Skeletal muscle tissue (tissue), 4 donors: ENCODE data around the gene PPP2CA. TPM values are rescaled to one million over a fixed set of nuclear protein-coding genes. Genes with fewer than 3 reads are reported as not detected.

Source experiments
- H3K27ac ChIP-seq: one replicate; pipeline ENCODE4 v1.7.0; 2013; ENCODE audit warnings: mild to moderate bottlenecking, low read depth, low read length, inconsistent platforms
- H3K27me3 ChIP-seq, 3 donors: one replicate each; pipeline ENCODE4 v1.7.0; 2013; ENCODE audit warnings: low read length in 3 of 3; ENCODE audit not compliant: control insufficient read depth in 3 of 3, insufficient read depth in 3 of 3
- H3K36me3 ChIP-seq, 3 donors: one replicate each; pipeline ENCODE4 v1.7.0; 2013; ENCODE audit warnings: low read length in 3 of 3; ENCODE audit not compliant: control insufficient read depth in 3 of 3, insufficient read depth in 3 of 3
- H3K4me1 ChIP-seq, 3 donors: one replicate each; pipeline ENCODE4 v1.7.0; 2013; ENCODE audit warnings: low read length in 3 of 3, mild to moderate bottlenecking in 3 of 3; ENCODE audit not compliant: control insufficient read depth in 3 of 3, insufficient read depth in 3 of 3
- H3K4me3 ChIP-seq, 3 donors: one replicate each; pipeline ENCODE4 v1.7.0; 2013; ENCODE audit warnings: low read length in 3 of 3
- H3K9ac ChIP-seq, 3 donors: one replicate each; pipeline ENCODE4 v1.7.0; 2013; ENCODE audit warnings: low read length in 3 of 3, mild to moderate bottlenecking in 3 of 3, moderate library complexity in 2 of 3, low read depth in 1 of 3
- H3K9me3 ChIP-seq, 3 donors: one replicate each; pipeline ENCODE4 v1.7.0; 2013; ENCODE audit warnings: low read length in 3 of 3; ENCODE audit not compliant: control insufficient read depth in 3 of 3
- total RNA-seq: library from RNA; depleted of rRNA; stranded (reverse); fragments of >200 nt; gene quantifications from one replicate; pipeline ENCODE4 v1.2.3, GENCODE V29; 2014
- donor health status: Osteomylitis.

Gene PPP2CA
- total RNA-seq, 1 donor from 2014 or later, result 47.0 TPM

DNA sequence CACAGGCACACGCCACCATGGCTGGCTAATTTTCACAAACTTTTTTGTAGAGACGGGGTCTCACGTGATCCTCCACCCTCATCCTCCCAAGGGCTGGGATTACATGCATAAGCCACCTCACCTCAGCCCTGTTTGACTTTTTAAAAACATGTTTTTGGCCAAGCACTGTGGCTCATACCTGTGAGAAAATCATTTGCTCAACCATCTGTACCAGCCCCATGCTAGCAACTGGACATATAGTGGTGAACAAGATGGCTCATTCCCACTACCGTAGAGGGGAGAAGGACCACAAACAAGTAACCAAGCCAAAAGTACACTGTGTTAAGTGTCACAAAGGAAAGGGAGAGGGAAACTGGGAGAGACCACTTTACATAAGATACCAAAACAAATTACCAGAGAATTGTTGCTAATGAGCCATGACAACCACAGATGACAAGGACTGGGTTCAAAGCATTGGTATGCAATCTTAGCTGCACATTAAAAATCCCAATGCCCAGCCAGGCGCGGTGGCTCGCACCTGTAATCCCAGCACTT lies 19.2 kb downstream of the PPP2CA start:
- peaks cover 19 to 28% (median 23%) of the 10 kb centered on the region in 3 donors for H3K4me1 ChIP-seq
- no peaks in the 10 kb centered on the region for H3K9me3 ChIP-seq

DNA sequence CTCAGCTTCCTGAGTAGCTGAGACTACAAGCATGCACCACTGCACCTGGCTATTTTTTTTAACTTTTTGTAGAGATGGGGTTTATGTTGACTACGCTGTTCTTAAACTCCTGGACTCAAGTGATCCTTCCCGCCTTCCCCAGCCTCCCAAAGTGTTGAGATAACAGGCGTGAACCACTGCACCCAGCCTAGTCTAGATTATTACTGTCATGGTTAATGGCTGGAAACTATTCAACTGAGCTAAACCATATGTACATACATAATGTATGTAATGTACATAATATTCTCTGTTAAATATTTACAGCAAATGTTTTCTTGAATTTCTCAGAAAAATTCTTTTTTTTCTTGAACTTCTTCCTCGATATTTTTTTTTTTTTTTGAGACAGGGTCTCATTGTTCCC lies 21.3 kb downstream of the PPP2CA start:
- no peaks in the 10 kb centered on the region for H3K9me3 ChIP-seq
- H3K4me3 ChIP-seq, result no peak overlapping the region
- no peak overlapping the region for H3K27ac ChIP-seq
- H3K9ac ChIP-seq, result no peak overlapping the region
- H3K36me3 ChIP-seq, result peaks cover 17 to 40% (median 38%) of the 10 kb centered on the region in 3 donors
- no peaks in the 10 kb centered on the region for H3K27me3 ChIP-seq
- peaks cover 9 to 20% (median 11%) of the 10 kb centered on the region in 3 donors for H3K4me1 ChIP-seq

More for the DNA sequence above, 19.2 kb downstream of the PPP2CA start:
- Histone ChIP-seq H3K27ac (no peak overlapping the region), H3K27me3 (no peaks in the 10 kb centered on the region), H3K36me3 (peaks cover 4 to 19% (median 16%) of the 10 kb centered on the region in 3 donors), H3K4me3 (no peak overlapping the region), H3K9ac (no peak overlapping the region)

DNA sequence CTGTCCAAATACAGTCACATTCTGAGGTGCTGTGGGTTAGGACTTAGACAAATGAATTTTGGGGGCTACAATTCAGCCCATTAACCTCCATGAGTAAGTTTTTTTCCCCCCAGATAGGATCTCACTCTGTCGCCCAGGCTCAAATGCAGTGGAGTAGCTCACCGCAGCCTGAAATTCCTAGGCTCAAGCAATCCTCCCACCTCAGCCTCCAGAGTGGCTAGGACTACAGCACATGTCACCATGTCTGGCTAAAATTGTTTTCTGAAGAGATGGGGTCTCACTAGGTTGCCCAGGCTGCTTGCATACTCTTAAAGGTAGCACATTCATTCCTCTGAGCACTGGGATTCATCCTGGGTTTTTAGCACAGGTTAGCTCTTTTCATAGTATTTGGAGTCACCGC lies 22.2 kb downstream of the PPP2CA start:
- Histone ChIP-seq H3K4me1 (peaks cover 3 to 14% (median 7%) of the 10 kb centered on the region in 3 donors), H3K27me3 (no peaks in the 10 kb centered on the region), H3K36me3 (peaks cover 17 to 46% (median 45%) of the 10 kb centered on the region in 3 donors), H3K4me3 (no peak overlapping the region), H3K27ac (no peak overlapping the region), H3K9ac (no peak overlapping the region), H3K9me3 (no peaks in the 10 kb centered on the region)

DNA sequence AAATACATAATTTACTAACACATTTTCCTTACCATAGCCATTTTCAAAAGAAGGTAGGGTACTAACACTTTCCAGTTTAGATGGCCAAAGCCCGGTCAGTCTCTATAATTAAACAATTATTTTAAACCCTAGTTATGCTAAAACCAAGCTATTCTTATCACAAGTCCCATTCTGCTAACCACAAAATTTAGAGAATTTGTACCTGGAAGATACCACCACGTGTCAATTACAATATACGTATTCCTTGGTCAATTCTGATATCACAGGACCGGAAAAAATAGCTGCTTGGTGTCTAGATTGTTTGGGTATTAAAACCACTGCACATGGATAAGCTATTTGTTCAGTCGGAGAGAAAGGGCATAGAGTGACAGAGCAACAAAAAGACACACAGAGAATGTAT lies 30.2 kb downstream of the PPP2CA start:
- Histone ChIP-seq H3K27me3 (no peaks in the 10 kb centered on the region), H3K36me3 (peaks cover 16 to 30% (median 25%) of the 10 kb centered on the region in 3 donors), H3K4me3 (no peak overlapping the region), H3K9me3 (no peaks in the 10 kb centered on the region), H3K9ac (no peak overlapping the region), H3K27ac (peak overlapping the region; percentile 25), H3K4me1 (peaks cover 0 to 4% (median 0%) of the 10 kb centered on the region in 3 donors)

DNA sequence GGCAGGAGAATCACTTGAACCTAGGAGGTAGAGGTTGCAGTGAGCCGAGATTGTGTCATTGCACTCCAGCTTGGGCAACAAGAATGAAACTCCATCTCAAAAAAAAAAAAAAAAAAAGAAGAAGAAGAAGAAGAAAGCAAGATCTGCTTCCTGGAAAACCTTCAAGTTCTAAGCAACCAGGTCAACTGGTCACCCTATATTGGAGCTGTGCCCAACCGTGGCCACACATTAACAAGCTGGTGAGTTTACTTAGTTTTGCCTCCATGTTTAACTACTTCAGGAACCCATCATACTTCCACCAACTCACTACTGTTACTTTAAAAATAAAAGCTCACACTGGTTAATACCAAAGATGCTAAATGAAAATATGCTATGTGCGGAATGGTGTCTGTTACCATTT lies 36.8 kb downstream of the PPP2CA start:
- Histone ChIP-seq H3K27me3 (no peaks in the 10 kb centered on the region), H3K9ac (no peak overlapping the region), H3K9me3 (no peaks in the 10 kb centered on the region), H3K27ac (no peak overlapping the region), H3K36me3 (no peaks in the 10 kb centered on the region), H3K4me3 (no peak overlapping the region), H3K4me1 (peaks cover 0 to 7% (median 5%) of the 10 kb centered on the region in 3 donors)

DNA sequence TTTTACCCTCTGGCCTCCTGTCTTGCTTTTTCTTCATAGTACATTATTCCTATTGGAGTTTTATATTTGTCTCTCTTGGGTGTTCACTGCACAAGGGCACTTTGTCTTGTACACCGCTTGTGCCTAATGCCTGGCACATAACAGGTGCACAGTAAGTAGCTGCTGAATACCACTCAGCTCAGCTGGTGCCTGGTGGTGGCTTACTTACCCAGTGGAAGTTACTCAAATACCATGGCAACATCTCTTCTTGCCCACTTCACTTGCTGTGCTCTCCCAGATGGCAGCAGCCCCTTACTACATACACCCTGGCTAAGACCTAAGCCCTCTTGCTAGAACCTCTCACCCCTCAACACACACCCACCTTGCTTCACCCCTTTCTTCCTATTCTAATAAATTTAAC lies 37.8 kb downstream of the PPP2CA start:
- Histone ChIP-seq H3K9me3 (no peaks in the 10 kb centered on the region), H3K27ac (no peak overlapping the region), H3K4me1 (peaks cover 0 to 8% (median 7%) of the 10 kb centered on the region in 3 donors), H3K27me3 (no peaks in the 10 kb centered on the region), H3K36me3 (no peaks in the 10 kb centered on the region), H3K4me3 (no peak overlapping the region), H3K9ac (no peak overlapping the region)

DNA sequence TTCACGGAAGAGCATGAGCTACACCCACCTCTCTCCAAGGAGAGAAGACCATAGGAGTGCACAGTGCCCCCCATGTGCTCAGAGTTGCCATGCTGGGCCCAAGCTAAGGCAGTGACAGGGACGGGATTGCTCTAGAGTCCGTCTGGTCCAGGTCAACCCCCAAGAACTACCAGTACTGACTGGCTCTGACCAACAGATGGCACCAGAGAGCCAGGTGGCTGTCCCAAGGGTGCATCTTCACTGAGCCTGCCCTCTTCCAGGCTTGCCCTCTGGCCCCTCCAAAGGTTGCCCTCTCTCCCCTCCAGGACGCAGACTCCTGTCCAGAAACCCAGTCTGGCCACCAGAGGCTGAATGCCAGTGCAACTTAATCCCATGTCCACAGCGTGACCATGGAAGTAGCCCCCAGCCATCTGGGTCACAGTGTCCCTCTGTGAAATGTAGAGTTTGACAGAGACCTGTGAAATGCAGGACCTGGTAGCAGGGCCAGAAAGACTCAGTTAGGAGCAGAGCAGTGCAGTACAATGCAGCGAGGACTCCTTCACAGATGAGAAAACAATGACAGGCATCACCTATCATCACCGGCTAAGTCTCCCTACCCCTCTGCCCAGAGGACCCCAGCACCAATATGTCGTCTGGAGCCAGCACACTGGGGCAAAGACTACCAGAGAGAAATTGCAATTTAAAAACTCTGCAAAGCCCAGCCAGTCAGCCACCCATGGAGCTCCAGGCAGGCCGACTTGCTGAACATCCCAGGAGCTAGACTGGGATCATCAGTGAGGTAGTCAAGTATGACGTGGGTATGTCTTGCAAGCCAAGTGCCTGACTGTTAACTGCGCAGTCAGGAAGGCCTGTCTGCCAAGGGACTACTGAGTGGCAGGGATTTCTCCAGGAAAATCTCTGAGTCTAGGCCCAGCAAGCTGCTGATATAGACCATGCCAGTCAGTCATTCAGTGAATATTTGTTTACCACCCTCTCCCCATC lies 41.4 kb downstream of the PPP2CA start:
- Histone ChIP-seq H3K9me3 (no peaks in the 10 kb centered on the region), H3K4me1 (peaks cover 0 to 8% (median 3%) of the 10 kb centered on the region in 3 donors), H3K27me3 (no peaks in the 10 kb centered on the region), H3K9ac (peak overlapping the region in 2 of 3 donors; percentile 4 to 5), H3K27ac (no peak overlapping the region), H3K4me3 (no peak overlapping the region), H3K36me3 (no peaks in the 10 kb centered on the region)

DNA sequence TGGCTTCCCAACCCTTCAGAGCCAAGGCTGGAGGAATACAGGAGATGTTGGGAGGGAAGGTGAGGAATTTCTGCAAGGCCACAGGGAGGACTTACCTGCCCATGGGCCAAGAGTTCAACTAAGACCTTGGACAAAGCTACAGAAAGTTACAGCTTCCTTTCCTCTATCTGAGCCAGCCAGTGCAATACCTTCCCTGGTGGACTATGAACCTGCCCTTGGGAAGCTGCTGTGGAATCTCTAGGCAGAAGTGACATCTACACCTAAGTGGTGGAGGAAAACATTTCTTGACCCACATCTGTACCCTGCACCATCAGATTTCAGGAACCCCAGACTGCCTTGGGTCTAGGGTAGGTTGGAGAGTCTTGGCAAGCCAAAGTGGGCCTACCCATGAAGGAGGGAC lies 42.4 kb downstream of the PPP2CA start:
- H3K9ac ChIP-seq, result no peak overlapping the region

DNA sequence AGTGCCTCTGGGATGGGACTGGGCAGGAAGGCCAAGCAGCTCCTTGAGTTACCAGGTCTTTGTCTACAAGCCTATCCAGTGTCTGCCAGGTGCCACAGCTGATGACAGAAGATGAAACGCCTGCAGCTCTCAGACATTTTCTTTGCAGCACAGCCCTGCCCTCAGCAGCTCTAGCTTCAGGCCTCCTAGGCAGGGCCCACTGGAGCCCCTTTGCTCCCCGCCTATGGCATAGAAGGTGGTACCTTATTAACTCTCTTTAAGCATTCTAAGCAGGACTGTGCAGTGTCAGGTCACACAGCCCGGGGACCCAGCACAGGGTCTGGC lies 47.8 kb downstream of the PPP2CA start:
- H3K27me3 ChIP-seq, result no peaks in the 10 kb centered on the region
- H3K27ac ChIP-seq, result peak overlapping the region; percentile 100
- peaks cover 0 to 1% (median 0%) of the 10 kb centered on the region in 3 donors for H3K36me3 ChIP-seq
- H3K9me3 ChIP-seq, result no peaks in the 10 kb centered on the region
- peak overlapping the region; percentile 72 to 98 (median 83) for H3K4me3 ChIP-seq
- peaks cover 25 to 28% (median 28%) of the 10 kb centered on the region in 3 donors for H3K4me1 ChIP-seq
- H3K9ac ChIP-seq, result peak overlapping the region; percentile 95 to 100 (median 97)

More for the DNA sequence above, 42.4 kb downstream of the PPP2CA start:
- no peaks in the 10 kb centered on the region for H3K9me3 ChIP-seq
- H3K4me3 ChIP-seq, result no peak overlapping the region
- H3K4me1 ChIP-seq, result peaks cover 0 to 8% (median 3%) of the 10 kb centered on the region in 3 donors
- no peaks in the 10 kb centered on the region for H3K27me3 ChIP-seq
- no peak overlapping the region for H3K27ac ChIP-seq
- no peaks in the 10 kb centered on the region for H3K36me3 ChIP-seq
